Stimulated activated CD4-positive, alpha-beta T cell treated with anti-CD3 and anti-CD28 coated beads, Interleukin-15, amount 100 ng/mL, for 48 hours (primary cell): Measurements from ENCODE around the gene H2BW1.
"Not testable (repeated sequence)": the region's sequence is repeated elsewhere in the genome, so short reads cannot be mapped to it uniquely, and the experiment has no call there.

Experiments
- DNase-seq, 2 donors: peaks; one replicate each; pipeline ENCODE4 v3.0.0-alpha.2; 2020; ENCODE audit warnings: low read depth in 2 of 2

Gene H2BW1

DNA sequence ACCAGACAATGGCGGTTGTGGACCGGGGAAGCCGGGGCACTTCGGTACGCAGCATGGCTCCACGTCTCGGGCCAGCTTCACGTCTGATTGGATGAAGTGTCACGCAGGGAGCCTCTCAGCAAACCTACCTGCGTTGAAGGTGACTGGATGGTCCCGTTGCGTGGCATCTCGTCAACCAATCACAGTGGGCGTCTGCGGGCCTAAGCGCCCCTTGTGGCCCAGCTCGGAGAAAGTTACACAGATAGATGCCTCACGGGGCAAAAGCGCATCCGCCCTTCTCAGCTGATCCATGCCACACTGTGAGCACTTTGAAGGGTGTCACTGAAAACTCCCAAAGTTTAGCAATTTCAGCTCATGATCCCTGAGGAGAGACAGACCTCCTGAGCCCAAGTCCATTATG is at the start of gene H2BW1:
H2BW1 (minus strand) TSS at position 103 of the 400 bp plus-strand sequence. CDS start 132 bp downstream, outside the sequence.
- DNase-seq: no peak

DNA sequence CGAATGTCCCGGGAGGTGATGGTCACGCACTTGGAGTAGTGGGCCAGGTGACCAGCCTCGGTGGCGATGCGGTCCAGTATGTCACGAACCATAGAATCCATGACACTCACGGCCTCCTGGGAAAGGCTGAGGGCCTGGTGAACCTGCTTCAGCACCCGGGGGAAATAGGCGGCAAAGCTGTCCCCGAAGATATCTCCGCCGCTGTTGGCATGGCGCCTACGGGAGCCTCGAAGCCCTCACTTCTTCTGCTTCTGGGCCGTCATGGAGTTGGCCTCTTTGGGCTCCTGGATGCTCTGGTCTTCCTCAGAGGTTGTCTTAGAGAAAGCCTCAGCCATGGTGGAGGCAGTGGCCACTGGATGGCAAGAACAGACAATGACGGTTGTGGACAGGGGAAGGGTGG is 49.1 kb upstream of the H2BW1 start:
- not testable (repeated sequence) for DNase-seq

GRCh38 chrX:104054956-104055355 is 41.4 kb upstream of the H2BW1 start:
- not testable (repeated sequence) for DNase-seq

- DNase-seq: no peak
These were observed 33.7 kb upstream of the H2BW1 start for GRCh38 chrX:104047171-104047570.

DNA sequence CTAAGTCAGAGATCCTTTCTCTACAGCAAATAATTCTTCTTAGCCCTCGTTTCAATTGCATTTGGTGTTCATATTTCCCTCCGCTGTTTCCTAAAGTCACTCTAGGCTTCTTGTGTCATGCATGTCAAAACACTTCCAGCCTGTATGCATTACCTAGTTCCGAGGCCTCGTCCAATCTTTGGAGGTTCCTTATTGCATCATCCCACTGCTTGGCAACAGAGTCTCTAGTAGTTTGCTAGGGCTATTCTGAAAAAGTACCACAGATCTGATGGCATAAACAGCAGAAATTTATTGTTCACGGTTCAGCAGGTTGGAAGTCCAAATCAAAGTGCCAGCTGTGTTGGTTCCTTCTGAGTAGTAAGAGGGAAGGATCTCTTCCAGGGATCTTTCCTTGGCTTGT is 32.1 kb upstream of the H2BW1 start:
- DNase-seq: no peak

DNA sequence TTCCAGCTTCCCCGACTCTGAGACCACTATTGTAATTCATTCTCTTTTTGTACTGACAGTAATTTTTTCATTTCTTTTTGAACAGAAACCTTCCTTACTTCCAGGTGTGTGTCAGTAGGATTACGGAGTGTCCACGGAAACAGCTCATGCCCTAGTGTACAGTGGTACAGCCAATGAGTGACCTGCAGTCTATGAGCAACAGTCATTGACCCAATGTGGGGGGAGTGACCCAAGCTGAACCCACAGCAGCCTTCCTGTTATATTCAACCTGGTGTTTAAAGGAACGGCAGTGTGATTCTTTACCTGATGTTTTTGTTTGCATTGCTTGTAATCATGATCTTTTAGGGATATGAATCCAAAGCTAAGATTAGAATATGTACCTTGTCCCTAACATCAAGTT is 27.5 kb upstream of the H2BW1 start:
- DNase-seq: no peak

GRCh38 chrX:104039689-104040505 is 26.4 kb upstream of the H2BW1 start, which contains the start of gene H2BW2:
H2BW2 (plus strand) TSS chrX:104039956; CDS start chrX:104039995, 39 bp downstream.
- DNase-seq: no peak

- no peak for DNase-seq
These were observed 4.6 kb upstream of the H2BW1 start for GRCh38 chrX:104018126-104018525.

GRCh38 chrX:104015576-104015975 is 2.1 kb upstream of the H2BW1 start:
- not testable (repeated sequence) for DNase-seq

DNA sequence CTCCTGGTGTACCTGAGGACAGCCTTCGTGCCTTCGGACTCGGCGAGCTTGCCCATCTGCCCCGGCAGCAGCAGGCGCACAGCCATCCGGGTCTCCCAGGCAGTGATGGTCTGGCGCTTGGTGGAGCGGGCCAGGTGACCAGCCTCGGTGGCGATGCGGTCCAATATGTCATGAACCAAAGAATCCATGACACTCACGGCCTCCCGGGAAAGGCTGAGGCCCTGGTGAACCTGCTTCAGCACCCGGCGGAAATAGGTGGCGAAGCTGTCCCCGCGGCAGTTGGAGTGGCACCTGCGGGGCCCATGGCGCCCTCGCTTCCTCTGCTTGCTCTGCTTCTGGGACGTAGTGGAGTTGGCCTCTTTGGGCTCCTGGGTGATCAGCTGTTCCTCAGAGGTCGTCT is 350 bp downstream of the H2BW1 start:
- DNase-seq: no peak

DNA sequence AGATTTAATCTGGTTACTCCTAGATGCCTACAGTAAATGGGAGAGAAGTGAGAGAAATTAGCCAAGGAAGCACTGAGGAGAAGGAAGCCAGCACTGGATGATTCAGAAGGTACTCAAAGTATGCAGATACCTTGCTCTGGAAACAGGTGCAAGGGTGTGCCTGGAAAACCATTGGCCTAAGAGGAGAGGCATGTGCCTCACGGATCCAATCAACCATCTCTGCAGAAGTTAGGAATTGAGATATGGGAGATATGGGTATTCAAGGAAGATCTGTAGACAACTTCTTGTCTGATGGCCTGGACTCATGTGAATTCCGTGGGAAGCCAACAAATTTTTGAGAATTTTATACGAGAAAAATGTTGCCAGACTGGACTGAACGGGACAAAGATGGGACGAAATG is 4.7 kb downstream of the H2BW1 start:
- no peak for DNase-seq

DNA sequence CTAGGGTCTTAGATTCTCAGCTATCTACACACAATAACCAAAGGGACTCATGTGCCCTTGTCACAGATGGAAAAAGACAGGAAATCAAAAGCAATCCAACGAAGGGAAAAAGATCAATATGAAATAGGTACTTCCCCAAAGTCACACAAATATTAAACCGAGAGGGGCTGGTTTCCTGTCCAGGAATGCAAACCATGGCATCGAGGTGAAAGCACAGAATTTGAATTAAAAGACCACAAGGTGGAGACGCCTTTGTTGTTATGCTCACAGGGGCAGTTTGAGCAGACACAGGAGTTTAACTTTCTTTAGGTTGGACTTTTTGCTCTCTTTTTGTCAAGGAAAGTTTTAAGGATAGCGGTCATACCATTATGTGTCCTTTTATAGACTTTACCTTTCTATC is 14.3 kb downstream of the H2BW1 start:
- no peak for DNase-seq

- DNase-seq: not testable (repeated sequence)
These were observed 30.0 kb downstream of the H2BW1 start for GRCh38 chrX:103983508-103983907.

GRCh38 chrX:103962411-103963278 is 50.9 kb downstream of the H2BW1 start, which contains the start of gene TMSB15B:
TMSB15B (plus strand) TSS chrX:103962627.
- not testable (repeated sequence) for DNase-seq
